RWPE1 (cell line): ENCODE data around the gene CEP44.
"Not testable (repeated sequence)": the region's sequence is repeated elsewhere in the genome, so short reads cannot be mapped to it uniquely, and the experiment has no call there.

Source experiments
- CTCF ChIA-PET: fragments of 350-600 bp; sonication (Branson Sonifier 250); formaldehyde crosslinking; extraction: SDS; loops from one replicate; lab custom pipeline; 2021; lab: Yijun Ruan, JAX
- POLR2A ChIA-PET: fragments of 400-600 bp; formaldehyde crosslinking; extraction: SDS; loops from one replicate; lab custom pipeline; 2020; ENCODE audit warnings: antibody characterized with exemption; ENCODE audit not compliant: low non-redundant PET; lab: Yijun Ruan, JAX
- DNase-seq: peaks from one replicate; pipeline ENCODE4 v3.0.0; 2012; ENCODE audit warnings: low spot score
- H3K27ac ChIP-seq: fragments of 450-650 bp; 2 replicates; pipeline ENCODE4 v1.5.1; 2017
- TF ChIP-seq, protein P1 (sequence below): fragments of 450-650 bp; conservative IDR thresholded peaks from 2 replicates; pipeline ENCODE4 v1.5.1; 2017; ENCODE audit warnings: low read depth, mild to moderate bottlenecking

CEP44 gene

GRCh38 chr4:174284487-174284886, 776 bp downstream of the CEP44 start:
- POLR2A ChIA-PET: no interaction called here
- no peak for DNase-seq
- TF ChIP-seq, protein P1, sequence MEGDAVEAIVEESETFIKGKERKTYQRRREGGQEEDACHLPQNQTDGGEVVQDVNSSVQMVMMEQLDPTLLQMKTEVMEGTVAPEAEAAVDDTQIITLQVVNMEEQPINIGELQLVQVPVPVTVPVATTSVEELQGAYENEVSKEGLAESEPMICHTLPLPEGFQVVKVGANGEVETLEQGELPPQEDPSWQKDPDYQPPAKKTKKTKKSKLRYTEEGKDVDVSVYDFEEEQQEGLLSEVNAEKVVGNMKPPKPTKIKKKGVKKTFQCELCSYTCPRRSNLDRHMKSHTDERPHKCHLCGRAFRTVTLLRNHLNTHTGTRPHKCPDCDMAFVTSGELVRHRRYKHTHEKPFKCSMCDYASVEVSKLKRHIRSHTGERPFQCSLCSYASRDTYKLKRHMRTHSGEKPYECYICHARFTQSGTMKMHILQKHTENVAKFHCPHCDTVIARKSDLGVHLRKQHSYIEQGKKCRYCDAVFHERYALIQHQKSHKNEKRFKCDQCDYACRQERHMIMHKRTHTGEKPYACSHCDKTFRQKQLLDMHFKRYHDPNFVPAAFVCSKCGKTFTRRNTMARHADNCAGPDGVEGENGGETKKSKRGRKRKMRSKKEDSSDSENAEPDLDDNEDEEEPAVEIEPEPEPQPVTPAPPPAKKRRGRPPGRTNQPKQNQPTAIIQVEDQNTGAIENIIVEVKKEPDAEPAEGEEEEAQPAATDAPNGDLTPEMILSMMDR: no peak
- H3K27ac ChIP-seq: peak overlapping the region; percentile 98
- CTCF ChIA-PET: no interaction called here

- no peak overlapping the region for H3K27ac ChIP-seq
- TF ChIP-seq, protein P1: no peak
- POLR2A ChIA-PET: no interaction called here
- DNase-seq: no peak
- CTCF ChIA-PET: no interaction called here
Observed at GRCh38 chr4:174286870-174287269, 3.2 kb downstream of the CEP44 start.

- CTCF ChIA-PET: interaction anchor here (0.6 kb wide), 1 partner anchor 26 kb away, joined by 4 read pairs; no protein-coding TSS in a partner anchor
- no peak overlapping the region for H3K27ac ChIP-seq
- POLR2A ChIA-PET: no interaction called here
- TF ChIP-seq, protein P1: no peak
- no peak for DNase-seq
Observed at GRCh38 chr4:174292473-174292872, 8.8 kb downstream of the CEP44 start.

DNA sequence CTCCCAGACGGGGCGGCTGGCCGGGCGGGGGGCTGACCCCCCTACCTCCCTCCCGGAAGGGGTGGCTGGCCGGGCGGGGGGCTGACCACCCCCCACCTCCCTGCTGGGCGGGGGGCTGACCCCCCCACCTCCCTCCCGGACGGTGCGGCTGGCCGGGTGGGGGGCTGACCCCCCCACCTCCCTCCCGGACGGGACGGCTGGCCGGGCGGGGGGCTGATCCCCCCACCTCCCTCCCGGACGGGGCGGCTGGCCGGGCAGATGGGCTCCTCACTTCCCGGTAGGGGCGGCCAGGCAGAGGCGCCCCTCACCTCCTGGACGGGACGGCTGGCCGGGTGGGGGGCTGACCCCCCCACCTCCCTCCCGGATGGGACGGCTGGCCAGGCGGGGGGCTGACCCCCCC, 10.9 kb downstream of the CEP44 start:
- H3K27ac ChIP-seq, DNase-seq, POLR2A ChIA-PET, CTCF ChIA-PET: not testable (repeated sequence)

- POLR2A ChIA-PET, CTCF ChIA-PET, H3K27ac ChIP-seq: not testable (repeated sequence)
Observed at GRCh38 chr4:174295142-174295541, 11.4 kb downstream of the CEP44 start.

GRCh38 chr4:174303687-174304086, 20.0 kb downstream of the CEP44 start:
- TF ChIP-seq, protein P1: no peak
- H3K27ac ChIP-seq: no peak overlapping the region
- DNase-seq: no peak
- CTCF ChIA-PET: no interaction called here
- POLR2A ChIA-PET: no interaction called here

More at GRCh38 chr4:174295142-174295541, 11.4 kb downstream of the CEP44 start:
- DNase-seq: not testable (repeated sequence)

DNA sequence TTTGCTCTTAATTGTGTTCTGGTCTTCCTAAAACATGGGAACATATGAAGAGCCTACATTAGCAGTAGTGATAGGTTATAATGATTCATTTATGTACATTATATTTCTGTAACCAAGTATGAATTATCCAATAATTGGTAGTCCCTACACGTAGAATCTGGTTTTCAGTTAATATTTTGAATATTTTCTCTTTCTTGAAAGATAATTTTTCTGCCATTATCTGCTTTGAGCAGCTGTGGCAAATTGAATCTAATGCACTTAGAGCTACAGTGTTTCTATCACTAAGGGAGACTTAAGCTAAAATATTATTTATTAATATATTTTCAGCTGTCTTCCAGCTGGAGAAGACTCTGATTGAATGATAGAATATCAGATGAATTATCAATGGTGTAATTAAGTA, 21.0 kb downstream of the CEP44 start:
- no peak overlapping the region for H3K27ac ChIP-seq
- DNase-seq: no peak
- ChIA-PET POLR2A (no interaction called here), CTCF (no interaction called here)
- TF ChIP-seq, protein P1: no peak

- CTCF ChIA-PET: interaction anchor here (0.6 kb wide), 1 partner anchor 1535 kb away, joined by 3 read pairs; no protein-coding TSS in a partner anchor
- TF ChIP-seq, protein P1: no peak
- POLR2A ChIA-PET: no interaction called here
- DNase-seq: no peak
- no peak overlapping the region for H3K27ac ChIP-seq
Observed at GRCh38 chr4:174305961-174306360, 22.2 kb downstream of the CEP44 start.
